WTC11 (cell line): ENCODE results near the gene GMPR.
"Not testable (repeated sequence)": the region's sequence is repeated elsewhere in the genome, so short reads cannot be mapped to it uniquely, and the experiment has no call there.

ENCODE experiments used
- GABPB1 ChIP-seq: sonication (generic); formaldehyde crosslinking; IDR thresholded peaks from 2 replicates; pipeline ENCODE4 v1.8.1; 2023; ENCODE audit warnings: mild to moderate bottlenecking, missing genetic modification reagents
- TF ChIP-seq, protein P1 (sequence below): fragments of 200-600 bp; IDR thresholded peaks from 2 replicates; pipeline ENCODE4 v1.8.0; 2022; ENCODE audit warnings: antibody characterized with exemption

GRCh38 chr6:16259604-16260003 is 21.2 kb downstream of the GMPR start:
- TF ChIP-seq GABPB1 = not testable (repeated sequence)
- TF ChIP-seq, protein P1, sequence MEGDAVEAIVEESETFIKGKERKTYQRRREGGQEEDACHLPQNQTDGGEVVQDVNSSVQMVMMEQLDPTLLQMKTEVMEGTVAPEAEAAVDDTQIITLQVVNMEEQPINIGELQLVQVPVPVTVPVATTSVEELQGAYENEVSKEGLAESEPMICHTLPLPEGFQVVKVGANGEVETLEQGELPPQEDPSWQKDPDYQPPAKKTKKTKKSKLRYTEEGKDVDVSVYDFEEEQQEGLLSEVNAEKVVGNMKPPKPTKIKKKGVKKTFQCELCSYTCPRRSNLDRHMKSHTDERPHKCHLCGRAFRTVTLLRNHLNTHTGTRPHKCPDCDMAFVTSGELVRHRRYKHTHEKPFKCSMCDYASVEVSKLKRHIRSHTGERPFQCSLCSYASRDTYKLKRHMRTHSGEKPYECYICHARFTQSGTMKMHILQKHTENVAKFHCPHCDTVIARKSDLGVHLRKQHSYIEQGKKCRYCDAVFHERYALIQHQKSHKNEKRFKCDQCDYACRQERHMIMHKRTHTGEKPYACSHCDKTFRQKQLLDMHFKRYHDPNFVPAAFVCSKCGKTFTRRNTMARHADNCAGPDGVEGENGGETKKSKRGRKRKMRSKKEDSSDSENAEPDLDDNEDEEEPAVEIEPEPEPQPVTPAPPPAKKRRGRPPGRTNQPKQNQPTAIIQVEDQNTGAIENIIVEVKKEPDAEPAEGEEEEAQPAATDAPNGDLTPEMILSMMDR = not testable (repeated sequence)
